ENCODE measurements around the gene CLEC1A. TPM values are rescaled to one million over a fixed set of nuclear protein-coding genes. Genes with fewer than 3 reads are reported as not detected.

Gene CLEC1A
- total RNA-seq (2.4 TPM), polyA plus RNA-seq (ENCODE audit: insufficient read depth in 1 of 8, insufficient read length in 8 of 8, low replicate concordance in 1 of 8) (1 to 10 TPM; 2.3 to 3.4 (median 3.0) TPM)
- long read RNA-seq, donor 1, result 0 reads
- long read RNA-seq, donor 2, result 0 reads
- long read RNA-seq, donor 3, partial matches to known transcripts, result 0 of 1 reads
- long read RNA-seq, donor 3, other reads (novel, unspliced or antisense), result 0 of 1 reads
- long read RNA-seq, donor 4, partial matches to known transcripts, result 0 of 1 reads
- long read RNA-seq, donor 4, other reads (novel, unspliced or antisense), result 0 of 1 reads
- long read RNA-seq, donor 5, partial matches to known transcripts, result 0 of 2 reads
- long read RNA-seq, donor 5, other reads (novel, unspliced or antisense), result 0 of 2 reads
- long read RNA-seq, donor 6, result 0 reads
- long read RNA-seq, donor 7, partial matches to known transcripts, result 0 of 1 reads
- long read RNA-seq, donor 7, other reads (novel, unspliced or antisense), result 0 of 1 reads
- long read RNA-seq, donor 8, partial matches to known transcripts, result 0 of 1 reads
- long read RNA-seq, donor 8, other reads (novel, unspliced or antisense), result 0 of 1 reads
- long read RNA-seq, donor 9, result 0 reads
- long read RNA-seq, donor 10, partial matches to known transcripts, result 0 of 1 reads
- long read RNA-seq, donor 10, other reads (novel, unspliced or antisense), result 0 of 1 reads
- long read RNA-seq, donor 11, partial matches to known transcripts, result 0 of 2 reads
- long read RNA-seq, donor 11, other reads (novel, unspliced or antisense), result 0 of 2 reads

- no peaks in the 10 kb centered on the region for H3K36me3 ChIP-seq (ENCODE audit: control insufficient read depth, insufficient read depth, low read length)
- no peaks in the 10 kb centered on the region for H3K27me3 ChIP-seq (ENCODE audit: control insufficient read depth, insufficient read depth, low read length)
- peak within 1 kb of the TSS; percentile 2 for H3K4me3 ChIP-seq (ENCODE audit: low read length)
- H3K9me3 ChIP-seq (replicated peaks; ENCODE audit: control insufficient read depth, low read depth, low read length), result no peaks in the 10 kb centered on the region
- DNase-seq, result peak; percentile 74
- H3K27ac ChIP-seq (ENCODE audit: low read length), result peak within 1 kb of the TSS; percentile 80
- H3K4me1 ChIP-seq (ENCODE audit: control insufficient read depth, insufficient read depth, low read length), result peaks cover 12% of the 10 kb centered on the region
- 32% methylated on average over 9 of the region's 10 CpGs for WGBS (ENCODE audit: insufficient coverage)
Measured at GRCh38 chr12:10098791-10099190, at the start of gene CLEC1A. CLEC1A (minus strand) TSS chr12:10098985; CDS start chr12:10098922, 63 bp downstream.

- no peaks in the 10 kb centered on the region for H3K27me3 ChIP-seq (ENCODE audit: control insufficient read depth, insufficient read depth, low read length)
- no peaks in the 10 kb centered on the region for H3K9me3 ChIP-seq (replicated peaks; ENCODE audit: control insufficient read depth, low read depth, low read length)
- no peaks in the 10 kb centered on the region for H3K36me3 ChIP-seq (ENCODE audit: control insufficient read depth, insufficient read depth, low read length)
- no CpG with 5 or more reads among the region's 5 CpGs for WGBS (ENCODE audit: insufficient coverage)
- no peak for DNase-seq
- H3K4me1 ChIP-seq (ENCODE audit: control insufficient read depth, insufficient read depth, low read length), result no peaks in the 10 kb centered on the region
- no peak overlapping the region for H3K4me3 ChIP-seq (ENCODE audit: low read length)
- no peak overlapping the region for H3K27ac ChIP-seq (ENCODE audit: low read length)
Measured at GRCh38 chr12:10147714-10148403, 49.1 kb upstream of the CLEC1A start.

- Histone ChIP-seq H3K36me3 (ENCODE audit: control insufficient read depth, insufficient read depth, low read length) (no peaks in the 10 kb centered on the region), H3K9me3 (replicated peaks; ENCODE audit: control insufficient read depth, low read depth, low read length) (no peaks in the 10 kb centered on the region), H3K4me3 (ENCODE audit: low read length) (no peak overlapping the region), H3K27ac (ENCODE audit: low read length) (no peak overlapping the region), H3K4me1 (ENCODE audit: control insufficient read depth, insufficient read depth, low read length) (no peaks in the 10 kb centered on the region), H3K27me3 (ENCODE audit: control insufficient read depth, insufficient read depth, low read length) (no peaks in the 10 kb centered on the region)
- no peak for DNase-seq
- no CpG with 5 or more reads among the region's 1 CpG for WGBS (ENCODE audit: insufficient coverage)
Measured at GRCh38 chr12:10142976-10143589, 44.3 kb upstream of the CLEC1A start.

- no CpG with 5 or more reads among the region's 2 CpGs for WGBS (ENCODE audit: insufficient coverage)
- H3K9me3 ChIP-seq (replicated peaks; ENCODE audit: control insufficient read depth, low read depth, low read length), result no peaks in the 10 kb centered on the region
Measured at GRCh38 chr12:10140001-10140400, 41.2 kb upstream of the CLEC1A start.

GRCh38 chr12:10136637-10137205, 37.9 kb upstream of the CLEC1A start:
- no peak overlapping the region for H3K27ac ChIP-seq (ENCODE audit: low read length)
- no peak overlapping the region for H3K4me3 ChIP-seq (ENCODE audit: low read length)
- H3K36me3 ChIP-seq (ENCODE audit: control insufficient read depth, insufficient read depth, low read length), result no peaks in the 10 kb centered on the region
- WGBS (ENCODE audit: insufficient coverage), result 74% methylated on average over 13 of the region's 13 CpGs
- no peak for DNase-seq
- H3K27me3 ChIP-seq (ENCODE audit: control insufficient read depth, insufficient read depth, low read length), result no peaks in the 10 kb centered on the region
- H3K9me3 ChIP-seq (replicated peaks; ENCODE audit: control insufficient read depth, low read depth, low read length), result no peaks in the 10 kb centered on the region
- H3K4me1 ChIP-seq (ENCODE audit: control insufficient read depth, insufficient read depth, low read length), result no peaks in the 10 kb centered on the region

More at GRCh38 chr12:10140001-10140400, 41.2 kb upstream of the CLEC1A start:
- peak; percentile 61 for DNase-seq
- H3K36me3 ChIP-seq (ENCODE audit: control insufficient read depth, insufficient read depth, low read length), result no peaks in the 10 kb centered on the region
- no peak overlapping the region for H3K27ac ChIP-seq (ENCODE audit: low read length)
- no peaks in the 10 kb centered on the region for H3K27me3 ChIP-seq (ENCODE audit: control insufficient read depth, insufficient read depth, low read length)
- H3K4me1 ChIP-seq (ENCODE audit: control insufficient read depth, insufficient read depth, low read length), result no peaks in the 10 kb centered on the region
- H3K4me3 ChIP-seq (ENCODE audit: low read length), result no peak overlapping the region

- H3K27me3 ChIP-seq (ENCODE audit: control insufficient read depth, insufficient read depth, low read length), result no peaks in the 10 kb centered on the region
- no peaks in the 10 kb centered on the region for H3K4me1 ChIP-seq (ENCODE audit: control insufficient read depth, insufficient read depth, low read length)
- no peak for DNase-seq
- H3K4me3 ChIP-seq (ENCODE audit: low read length), result no peak overlapping the region
- no peaks in the 10 kb centered on the region for H3K9me3 ChIP-seq (replicated peaks; ENCODE audit: control insufficient read depth, low read depth, low read length)
- no peak overlapping the region for H3K27ac ChIP-seq (ENCODE audit: low read length)
- no CpG with 5 or more reads among the region's 4 CpGs for WGBS (ENCODE audit: insufficient coverage)
- H3K36me3 ChIP-seq (ENCODE audit: control insufficient read depth, insufficient read depth, low read length), result no peaks in the 10 kb centered on the region
Measured at GRCh38 chr12:10135126-10135525, 36.3 kb upstream of the CLEC1A start.

GRCh38 chr12:10132850-10133370, 34.1 kb upstream of the CLEC1A start:
- Histone ChIP-seq H3K36me3 (ENCODE audit: control insufficient read depth, insufficient read depth, low read length) (no peaks in the 10 kb centered on the region), H3K9me3 (replicated peaks; ENCODE audit: control insufficient read depth, low read depth, low read length) (no peaks in the 10 kb centered on the region), H3K4me3 (ENCODE audit: low read length) (no peak overlapping the region), H3K27me3 (ENCODE audit: control insufficient read depth, insufficient read depth, low read length) (no peaks in the 10 kb centered on the region), H3K4me1 (ENCODE audit: control insufficient read depth, insufficient read depth, low read length) (no peaks in the 10 kb centered on the region), H3K27ac (ENCODE audit: low read length) (no peak overlapping the region)
- WGBS (ENCODE audit: insufficient coverage), result 60% methylated on average over 1 of the region's 6 CpGs
- no peak for DNase-seq

GRCh38 chr12:10131111-10131690, 32.4 kb upstream of the CLEC1A start:
- Histone ChIP-seq H3K36me3 (ENCODE audit: control insufficient read depth, insufficient read depth, low read length) (no peaks in the 10 kb centered on the region), H3K4me1 (ENCODE audit: control insufficient read depth, insufficient read depth, low read length) (no peaks in the 10 kb centered on the region), H3K9me3 (replicated peaks; ENCODE audit: control insufficient read depth, low read depth, low read length) (no peaks in the 10 kb centered on the region), H3K27ac (ENCODE audit: low read length) (no peak overlapping the region), H3K27me3 (ENCODE audit: control insufficient read depth, insufficient read depth, low read length) (no peaks in the 10 kb centered on the region), H3K4me3 (ENCODE audit: low read length) (no peak overlapping the region)
- WGBS (ENCODE audit: insufficient coverage), result no CpG with 5 or more reads among the region's 2 CpGs
- DNase-seq, result peak; percentile 20

- WGBS (ENCODE audit: insufficient coverage), result no CpG with 5 or more reads among the region's 1 CpG
- H3K4me3 ChIP-seq (ENCODE audit: low read length), result peak within 1 kb of the TSS; percentile 9
- peak; percentile 65 for DNase-seq
- H3K27me3 ChIP-seq (ENCODE audit: control insufficient read depth, insufficient read depth, low read length), result no peaks in the 10 kb centered on the region
- H3K4me1 ChIP-seq (ENCODE audit: control insufficient read depth, insufficient read depth, low read length), result no peaks in the 10 kb centered on the region
- H3K27ac ChIP-seq (ENCODE audit: low read length), result peak within 1 kb of the TSS; percentile 60
- H3K36me3 ChIP-seq (ENCODE audit: control insufficient read depth, insufficient read depth, low read length), result no peaks in the 10 kb centered on the region
- no peaks in the 10 kb centered on the region for H3K9me3 ChIP-seq (replicated peaks; ENCODE audit: control insufficient read depth, low read depth, low read length)
Measured at GRCh38 chr12:10130042-10130441, 31.3 kb upstream of the CLEC1A start, which contains the start of gene CLEC7A. CLEC7A (minus strand) TSS chr12:10130199; CDS start chr12:10130082, 117 bp downstream.
